ENCODE data around the gene CASP10. TPM values are rescaled to one million over a fixed set of nuclear protein-coding genes. Genes with fewer than 3 reads are reported as not detected.

Gene CASP10
- total and polyA plus RNA-seq, 9 of the 15 experiments (the other 6 are each of a cell fraction or from before 2014, with no cell fraction given), result 7.1 to 20.4 (median 10.8) TPM

- no peak for TF ChIP-seq GTF3C2 (IDR thresholded peaks at IDR 0.05; ENCODE audit: borderline replicate concordance, extremely low read depth, insufficient read length)
- TF ChIP-seq ZNF263 (CRISPR knock-in tag; IDR thresholded peaks at IDR 0.05; ENCODE audit: borderline replicate concordance), result no peak
- no peak for TF ChIP-seq CHD2 (IDR thresholded peaks at IDR 0.05; ENCODE audit: low read depth, low read length)
- no peak for TF ChIP-seq SIX5 (IDR thresholded peaks at IDR 0.05; ENCODE audit: borderline replicate concordance in 1 of 2, insufficient read depth in 1 of 2, low read depth in 1 of 2, low read length in 2 of 2)
- TF ChIP-seq TCF3 (CRISPR knock-in tag; IDR thresholded peaks at IDR 0.05), result peak; percentile 71
- TF ChIP-seq ZNF324 (CRISPR knock-in tag; IDR thresholded peaks at IDR 0.05), result no peak
- no peak for TF ChIP-seq NR2F6 (CRISPR knock-in tag; IDR thresholded peaks at IDR 0.05)
- no peak for TF ChIP-seq PREB (CRISPR knock-in tag; IDR thresholded peaks at IDR 0.05)
- peak; percentile 17 to 69; a peak in 3 of 4 replicates for TF ChIP-seq TRIM24 (IDR thresholded peaks at IDR 0.05)
- no peak for TF ChIP-seq ZNF224 (CRISPR knock-in tag; IDR thresholded peaks at IDR 0.05)
- TF ChIP-seq MTA1 (IDR thresholded peaks at IDR 0.05; ENCODE audit: borderline replicate concordance), result 0 out of 2 replicates have a peak, but pooled peaks have one; percentile 47
- no peak for TF ChIP-seq ZNF124 (CRISPR knock-in tag; IDR thresholded peaks at IDR 0.05)
- no peak for TF ChIP-seq NFYB (IDR thresholded peaks at IDR 0.05; ENCODE audit: extremely low read depth, insufficient read length)
- TF ChIP-seq ZFX (CRISPR knock-in tag; IDR thresholded peaks at IDR 0.05), result no peak
- TF ChIP-seq KAT7 (CRISPR knock-in tag; IDR thresholded peaks at IDR 0.05; ENCODE audit: borderline replicate concordance), result no peak
- no peak for TF ChIP-seq NR4A1 (CRISPR knock-in tag; IDR thresholded peaks at IDR 0.05)
- TF ChIP-seq NR4A1 (tag; IDR thresholded peaks at IDR 0.05), result no peak
- TF ChIP-seq ZNF764 (CRISPR knock-in tag; IDR thresholded peaks at IDR 0.05; ENCODE audit: low read depth), result no peak
- TF ChIP-seq XRCC5 (IDR thresholded peaks at IDR 0.05; ENCODE audit: low read depth, low read length), result no peak
- no peak for TF ChIP-seq TFAM (CRISPR knock-in tag; conservative IDR thresholded peaks at IDR 0.05)
- peak; percentile 45; the same call in 1 of the 2 replicates for TF ChIP-seq EHMT2 (IDR thresholded peaks at IDR 0.05)
- TF ChIP-seq HDAC3 (IDR thresholded peaks at IDR 0.05; ENCODE audit: borderline replicate concordance, partially characterized antibody), result peak; percentile 66
- peak; percentile 78 for TF ChIP-seq CBFA2T2 (conservative IDR thresholded peaks at IDR 0.05)
- TF ChIP-seq PHF21A (IDR thresholded peaks at IDR 0.05; ENCODE audit: borderline replicate concordance, low read depth), result peak; percentile 91; the same call in 1 of the 2 replicates
- 0 out of 4 replicates have a peak, but pooled peaks of 1 of the 2 experiments have one; percentile 11 for TF ChIP-seq RAD21 (CRISPR knock-in tag; conservative IDR thresholded peaks at IDR 0.05 in 1 of 2, IDR thresholded peaks at IDR 0.05 in 1 of 2)
- TF ChIP-seq, protein P1, sequence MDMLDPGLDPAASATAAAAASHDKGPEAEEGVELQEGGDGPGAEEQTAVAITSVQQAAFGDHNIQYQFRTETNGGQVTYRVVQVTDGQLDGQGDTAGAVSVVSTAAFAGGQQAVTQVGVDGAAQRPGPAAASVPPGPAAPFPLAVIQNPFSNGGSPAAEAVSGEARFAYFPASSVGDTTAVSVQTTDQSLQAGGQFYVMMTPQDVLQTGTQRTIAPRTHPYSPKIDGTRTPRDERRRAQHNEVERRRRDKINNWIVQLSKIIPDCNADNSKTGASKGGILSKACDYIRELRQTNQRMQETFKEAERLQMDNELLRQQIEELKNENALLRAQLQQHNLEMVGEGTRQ (CRISPR knock-in tag; IDR thresholded peaks at IDR 0.05), result no peak
- TF ChIP-seq BACH1 (tag; IDR thresholded peaks at IDR 0.05), result no peak
Observed at GRCh38 chr2:201220102-201220570, 37.2 kb downstream of the CASP10 start (continued).

Data from K562 (cell line).